Ureter (tissue), 1 donor: ENCODE measurements around the gene SLC22A13. TPM values are rescaled to one million over a fixed set of nuclear protein-coding genes. Genes with fewer than 3 reads are reported as not detected.

ENCODE experiments used
- total RNA-seq: library from RNA; stranded (reverse); gene quantifications from one replicate; pipeline ENCODE4 v1.2.4, GENCODE V29; 2023
- donor health status: DM: yes; HTN: yes; CAD: no.

Gene SLC22A13
- total RNA-seq, 1 donor from 2014 or later: 0.68 TPM

Other genes with a start within 250 kb of the SLC22A13 start
- gene PLCD1, start 236.2 kb upstream of the SLC22A13 start, total RNA-seq: 93.5 TPM
- gene DLEC1, start 226.6 kb upstream of the SLC22A13 start, total RNA-seq: 5.6 TPM
- gene ACAA1, start 128.7 kb upstream of the SLC22A13 start, total RNA-seq: 135 TPM
- 44.6 TPM for gene MYD88, start 127.2 kb upstream of the SLC22A13 start, total RNA-seq
- gene OXSR1, start 100.3 kb upstream of the SLC22A13 start, total RNA-seq: 51.3 TPM
- gene SLC22A14, start 16.5 kb downstream of the SLC22A13 start, total RNA-seq: not detected
- 19.3 TPM for gene XYLB, start 81.0 kb downstream of the SLC22A13 start, total RNA-seq
- 11.8 TPM for gene ACVR2B, start 188.1 kb downstream of the SLC22A13 start, total RNA-seq
- gene EXOG, start 230.5 kb downstream of the SLC22A13 start, total RNA-seq: 26.1 TPM